CD14-positive monocyte (primary cell): ENCODE results near the gene FGF19. TPM values are rescaled to one million over a fixed set of nuclear protein-coding genes. Genes with fewer than 3 reads are reported as not detected.

Experiments
- DNase-seq, 3 donors: peaks; one replicate each; pipeline ENCODE4 v3.0.0-alpha.2; 2011 to 2022
- H2AFZ ChIP-seq: 2 replicates; pipeline ENCODE4 v1.6.0; 2012; ENCODE audit warnings: mild to moderate bottlenecking, low read depth, low read length, inconsistent platforms; ENCODE audit not compliant: insufficient read depth, poor library complexity, severe bottlenecking
- H3K27ac ChIP-seq, 2 donors: 1 replicate in 1 of 2; 2 replicates in 1 of 2; pipeline ENCODE4 v1.5.1; 2012 to 2013; ENCODE audit warnings: low read length in 2 of 2, control low read depth in 1 of 2, inconsistent platforms in 1 of 2, low read depth in 1 of 2, mild to moderate bottlenecking in 1 of 2
- H3K27me3 ChIP-seq, 2 donors: one replicate each; pipeline versions ENCODE4 v1.6.0 to v1.6.1; 2011 to 2013; ENCODE audit warnings: low read length in 2 of 2; ENCODE audit not compliant: control insufficient read depth in 2 of 2, insufficient read depth in 2 of 2
- H3K36me3 ChIP-seq, 2 donors: replicated peaks in 1 of 2; 1 replicate in 1 of 2; 2 replicates in 1 of 2; pipeline versions ENCODE4 v1.5.1 to v1.6.1; 2012 to 2013; ENCODE audit warnings: low read length in 2 of 2, control low read depth in 1 of 2, inconsistent platforms in 1 of 2, mild to moderate bottlenecking in 1 of 2; ENCODE audit not compliant: insufficient read depth in 2 of 2, control insufficient read depth in 1 of 2
- H3K4me1 ChIP-seq, 2 donors: 1 replicate in 1 of 2; 2 replicates in 1 of 2; pipeline versions ENCODE4 v1.5.1 to v1.6.1; 2012 to 2013; ENCODE audit warnings: low read length in 2 of 2, control low read depth in 1 of 2, inconsistent platforms in 1 of 2, mild to moderate bottlenecking in 1 of 2, moderate library complexity in 1 of 2; ENCODE audit not compliant: insufficient read depth in 2 of 2, control insufficient read depth in 1 of 2
- H3K4me2 ChIP-seq: replicated peaks from 2 replicates; pipeline ENCODE3; 2012; ENCODE audit warnings: low read length, moderate library complexity, mild to moderate bottlenecking; ENCODE audit not compliant: poor library complexity, severe bottlenecking; ENCODE audit errors: extremely low read depth
- H3K4me3 ChIP-seq, 3 experiments: fragments of 200-600 bp in 1 of 3; sonication (generic) in 1 of 3; replicated peaks in 1 of 3; 1 replicate in 2 of 3; 2 replicates in 1 of 3; pipeline ENCODE4 v1.5.1; 2011 to 2013; ENCODE audit warnings: low read length in 3 of 3, mild to moderate bottlenecking in 3 of 3, control low read depth in 2 of 3, low read depth in 2 of 3, inconsistent platforms in 1 of 3, moderate library complexity in 1 of 3
- H3K79me2 ChIP-seq: 2 replicates; pipeline ENCODE4 v1.6.0; 2012; ENCODE audit warnings: mild to moderate bottlenecking, control low read depth, inconsistent platforms, low read length, moderate library complexity; ENCODE audit not compliant: insufficient read depth
- H3K9ac ChIP-seq: 2 replicates; pipeline ENCODE4 v1.6.0; 2017; ENCODE audit warnings: low read length, mild to moderate bottlenecking; ENCODE audit not compliant: insufficient read depth, poor library complexity, severe bottlenecking
- H3K9me3 ChIP-seq, 2 donors: replicated peaks in 1 of 2; 1 replicate in 1 of 2; 2 replicates in 1 of 2; pipeline versions ENCODE4 v1.5.1 to v1.6.1; 2012 to 2013; ENCODE audit warnings: low read length in 2 of 2, control low read depth in 1 of 2; ENCODE audit not compliant: control insufficient read depth in 1 of 2, insufficient read depth in 1 of 2
- H4K20me1 ChIP-seq: 2 replicates; pipeline ENCODE4 v1.6.0; 2012; ENCODE audit warnings: mild to moderate bottlenecking, low read length, control low read depth, moderate library complexity; ENCODE audit not compliant: insufficient read depth
- H3K27ac Mint-ChIP-seq, 7 donors: one replicate each; pipeline ENCODE4 v1.8.0; 2020; ENCODE audit warnings: mild to moderate bottlenecking in 7 of 7, mixed read lengths in 7 of 7, moderate library complexity in 6 of 7, inconsistent platforms in 2 of 7
- H3K27me3 Mint-ChIP-seq, 3 donors: one replicate each; pipeline ENCODE4 v1.8.0; 2021 to 2022; ENCODE audit warnings: low read depth in 3 of 3, mild to moderate bottlenecking in 3 of 3, mixed read lengths in 3 of 3, moderate library complexity in 3 of 3, inconsistent platforms in 1 of 3
- H3K36me3 Mint-ChIP-seq, 2 donors: one replicate each; pipeline ENCODE4 v1.8.0; 2020; ENCODE audit warnings: mixed read lengths in 2 of 2, inconsistent platforms in 1 of 2, mild to moderate bottlenecking in 1 of 2
- H3K4me1 Mint-ChIP-seq: one replicate; pipeline ENCODE4 v1.8.0; 2020; ENCODE audit warnings: mild to moderate bottlenecking, mixed read lengths
- H3K4me3 Mint-ChIP-seq, 2 donors: one replicate each; pipeline ENCODE4 v1.8.0; 2020; ENCODE audit warnings: mild to moderate bottlenecking in 2 of 2, mixed read lengths in 2 of 2, moderate library complexity in 1 of 2
- H3K9me3 Mint-ChIP-seq, 7 donors: one replicate each; pipeline ENCODE4 v1.8.0; 2020 to 2022; ENCODE audit warnings: mixed read lengths in 7 of 7, mild to moderate bottlenecking in 6 of 7, moderate library complexity in 6 of 7, inconsistent platforms in 2 of 7
- WGBS: methylation state at CpG from one replicate; pipeline ENCODE4 v1.1.5; 2013; ENCODE audit warnings: missing lambda C conversion rate; ENCODE audit not compliant: insufficient coverage; 5-methylcytosine and 5-hydroxymethylcytosine counted together
- intact Hi-C, 2 donors: fragments of 100-400 bp; cut with micrococcal nuclease; formaldehyde crosslinking; loops; one replicate each; pipeline versions ENCODE4 v1.15.0 to v1.15.1; 2023
- polyA plus RNA-seq, 3 donors: library from polyadenylated mRNA; depleted of rRNA in 1 of 3; unstranded in 2 of 3; stranded (reverse) in 1 of 3; fragments of 300-500 nt in 2 of 3; fragments of >200 nt in 1 of 3; fragmentation: Illumina TruSeq in 2 of 3; gene quantifications; 1 replicate in 2 of 3; 2 replicates in 1 of 3; pipeline ENCODE4 v1.2.3, GENCODE V29; 2012 to 2021
- TF ChIP-seq, protein P1 (sequence below): fragments of 200-600 bp; IDR thresholded peaks from one replicate; pipeline ENCODE4 v1.8.0; 2022; ENCODE audit warnings: antibody characterized with exemption, mild to moderate bottlenecking

Gene FGF19
- polyA plus RNA-seq, 3 donors, result not detected

DNA sequence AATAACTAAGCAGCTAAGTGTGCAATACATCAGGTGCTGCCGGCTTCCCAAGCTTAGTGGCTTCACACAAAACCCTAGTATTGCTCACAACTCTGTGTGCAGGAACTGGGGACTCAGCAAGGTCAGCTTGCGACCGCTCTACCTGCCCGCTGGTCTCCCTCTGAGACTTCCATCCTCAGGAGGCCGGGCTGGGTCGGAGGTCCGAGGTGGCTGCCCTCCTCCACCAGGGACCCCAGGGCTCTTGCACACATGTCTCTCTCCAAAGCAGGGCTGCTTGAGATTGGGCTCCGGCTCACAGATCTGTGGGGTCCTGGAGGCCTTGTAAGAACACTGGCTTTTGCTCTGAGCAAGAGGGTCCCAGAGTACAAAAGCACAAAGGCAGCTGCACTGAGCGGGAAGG is 25.4 kb upstream of the FGF19 start:
- H4K20me1 ChIP-seq, result no peaks in the 10 kb centered on the region
- H3K9me3 ChIP-seq, result peaks cover 0 to 10% of the 10 kb centered on the region in 2 donors
- H3K4me3 Mint-ChIP-seq, result no peak overlapping the region
- H3K36me3 ChIP-seq, result no peaks in the 10 kb centered on the region
- H3K27ac Mint-ChIP-seq, result no peak overlapping the region
- 88% methylated on average over 9 of the region's 9 CpGs for WGBS
- H3K4me2 ChIP-seq, result no peak overlapping the region
- no peak overlapping the region for H3K9ac ChIP-seq
- H3K9me3 Mint-ChIP-seq, result peaks cover 4 to 12% (median 8%) of the 10 kb centered on the region in 7 donors
- no peak overlapping the region for H3K27ac ChIP-seq
- no peaks in the 10 kb centered on the region for H3K79me2 ChIP-seq
- H3K27me3 Mint-ChIP-seq, result peaks cover 18 to 43% (median 25%) of the 10 kb centered on the region in 3 donors
- no peaks in the 10 kb centered on the region for H3K4me1 Mint-ChIP-seq
- DNase-seq, result no peak
- TF ChIP-seq, protein P1, sequence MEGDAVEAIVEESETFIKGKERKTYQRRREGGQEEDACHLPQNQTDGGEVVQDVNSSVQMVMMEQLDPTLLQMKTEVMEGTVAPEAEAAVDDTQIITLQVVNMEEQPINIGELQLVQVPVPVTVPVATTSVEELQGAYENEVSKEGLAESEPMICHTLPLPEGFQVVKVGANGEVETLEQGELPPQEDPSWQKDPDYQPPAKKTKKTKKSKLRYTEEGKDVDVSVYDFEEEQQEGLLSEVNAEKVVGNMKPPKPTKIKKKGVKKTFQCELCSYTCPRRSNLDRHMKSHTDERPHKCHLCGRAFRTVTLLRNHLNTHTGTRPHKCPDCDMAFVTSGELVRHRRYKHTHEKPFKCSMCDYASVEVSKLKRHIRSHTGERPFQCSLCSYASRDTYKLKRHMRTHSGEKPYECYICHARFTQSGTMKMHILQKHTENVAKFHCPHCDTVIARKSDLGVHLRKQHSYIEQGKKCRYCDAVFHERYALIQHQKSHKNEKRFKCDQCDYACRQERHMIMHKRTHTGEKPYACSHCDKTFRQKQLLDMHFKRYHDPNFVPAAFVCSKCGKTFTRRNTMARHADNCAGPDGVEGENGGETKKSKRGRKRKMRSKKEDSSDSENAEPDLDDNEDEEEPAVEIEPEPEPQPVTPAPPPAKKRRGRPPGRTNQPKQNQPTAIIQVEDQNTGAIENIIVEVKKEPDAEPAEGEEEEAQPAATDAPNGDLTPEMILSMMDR, result no peak
- no peaks in the 10 kb centered on the region for H3K4me1 ChIP-seq
- H3K4me3 ChIP-seq, result no peak overlapping the region
- H2AFZ ChIP-seq, result no peak overlapping the region
- no peaks in the 10 kb centered on the region for H3K36me3 Mint-ChIP-seq
- peaks cover 0 to 11% of the 10 kb centered on the region in 2 donors for H3K27me3 ChIP-seq
- intact Hi-C loops, result no loop called here

GRCh38 chr11:69727266-69727665 is 23.4 kb upstream of the FGF19 start:
- Histone ChIP-seq H3K9ac (no peak overlapping the region), H3K79me2 (no peaks in the 10 kb centered on the region), H4K20me1 (no peaks in the 10 kb centered on the region), H3K27me3 (peaks cover 0 to 17% of the 10 kb centered on the region in 2 donors), H3K36me3 (no peaks in the 10 kb centered on the region), H2AFZ (no peak overlapping the region), H3K4me3 (no peak overlapping the region), H3K4me1 (no peaks in the 10 kb centered on the region), H3K9me3 (no peaks in the 10 kb centered on the region), H3K27ac (no peak overlapping the region), H3K4me2 (no peak overlapping the region)
- Mint-ChIP-seq H3K27me3 (peaks cover 26 to 53% (median 27%) of the 10 kb centered on the region in 3 donors), H3K4me3 (no peak overlapping the region), H3K4me1 (no peaks in the 10 kb centered on the region), H3K36me3 (no peaks in the 10 kb centered on the region), H3K9me3 (peaks cover 0 to 2% (median 0%) of the 10 kb centered on the region in 7 donors), H3K27ac (no peak overlapping the region)
- intact Hi-C loops, result no loop called here
- 85% methylated on average over 10 of the region's 10 CpGs for WGBS
- DNase-seq, result no peak
- TF ChIP-seq, protein P1, result no peak
